Measurements from ENCODE around the gene NUBP1. TPM values are rescaled to one million over a fixed set of nuclear protein-coding genes. Genes with fewer than 3 reads are reported as not detected.

NUBP1 gene
- polyA plus RNA-seq, 2 of the 4 experiments (the other 2 are of a cell fraction), result 34.1 to 49.9 TPM

DNA sequence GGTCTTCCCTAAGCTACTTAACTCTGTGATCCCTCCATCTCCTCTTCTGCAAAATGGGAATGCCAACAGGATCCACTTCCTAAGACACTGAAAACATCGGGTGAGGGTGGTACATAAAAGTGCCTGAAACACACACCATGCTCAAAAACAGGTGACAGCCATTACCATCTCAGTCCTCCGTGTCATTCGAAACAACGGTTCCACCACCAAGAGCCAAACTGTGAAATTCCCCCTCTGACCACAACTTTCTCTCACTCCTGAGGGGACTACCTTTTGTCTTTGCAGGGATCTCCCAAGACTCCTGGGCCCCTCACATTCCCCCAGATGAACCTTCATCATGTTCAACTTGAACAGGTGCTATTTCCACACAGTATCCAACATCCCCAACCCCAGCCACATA is 37.0 kb downstream of the NUBP1 start:
- H3K4me2 ChIP-seq, result no peak overlapping the region
- FAIRE-seq (no peak), DNase-seq (ENCODE audit: low read depth in 1 of 2, low spot score in 1 of 2) (no peak), ATAC-seq (peak in 1 of 2 experiments; percentile 43; a peak in 1 of 6 replicates)
- H3K9me3 ChIP-seq, result no peaks in the 10 kb centered on the region
- CTCF ChIA-PET, result no interaction called here
- no peak overlapping the region for H3K27ac ChIP-seq
- TF ChIP-seq TFCP2L1 (CRISPR knock-in tag; IDR thresholded peaks at IDR 0.05) (no peak), PHF8 (IDR thresholded peaks at IDR 0.05; ENCODE audit: borderline replicate concordance, low read depth) (no peak), JUNB (IDR thresholded peaks at IDR 0.05) (no peak), HOXB5 (CRISPR knock-in tag; IDR thresholded peaks at IDR 0.05) (no peak), JUN (IDR thresholded peaks at IDR 0.05) (no peak), BCL3 (IDR thresholded peaks at IDR 0.05) (no peak), MYC (IDR thresholded peaks at IDR 0.05; ENCODE audit: borderline replicate concordance, low read length) (no peak), CBX2 (IDR thresholded peaks at IDR 0.05; ENCODE audit: borderline replicate concordance, low read depth) (no peak), SMC3 (IDR thresholded peaks at IDR 0.05) (no peak), CEBPB (IDR thresholded peaks at IDR 0.05) (no peak), EP300 (IDR thresholded peaks at IDR 0.05) (no peak), POLR2A (IDR thresholded peaks at IDR 0.05; ENCODE audit: low read length) (no peak), HOXB13 (CRISPR knock-in tag; IDR thresholded peaks at IDR 0.05; ENCODE audit: low read depth) (no peak), NPAS2 (CRISPR knock-in tag; IDR thresholded peaks at IDR 0.05; ENCODE audit: borderline replicate concordance) (no peak), ZC3H11A (IDR thresholded peaks at IDR 0.05) (no peak)
- 57% methylated on average over 4 of the region's 4 CpGs for WGBS (ENCODE audit: missing lambda C conversion rate)
- no peaks in the 10 kb centered on the region for H3K4me1 ChIP-seq
- no peak overlapping the region for H3K4me3 ChIP-seq
- POLR2A ChIA-PET, result no interaction called here

- H3K4me3 ChIP-seq, result no peak overlapping the region
- H3K9me3 ChIP-seq, result no peaks in the 10 kb centered on the region
- H3K27ac ChIP-seq, result no peak overlapping the region
- no peaks in the 10 kb centered on the region for H3K4me1 ChIP-seq
- WGBS (ENCODE audit: missing lambda C conversion rate), result 76% methylated on average over 2 of the region's 2 CpGs
- CTCF ChIA-PET, result no interaction called here
- POLR2A ChIA-PET, result no interaction called here
- TF ChIP-seq EHF (CRISPR knock-in tag; IDR thresholded peaks at IDR 0.05), result no peak
- TF ChIP-seq HES2 (IDR thresholded peaks at IDR 0.05), result no peak
- no peak for TF ChIP-seq CHD2 (IDR thresholded peaks at IDR 0.05; ENCODE audit: low read length, partially characterized antibody)
- no peak for TF ChIP-seq SREBF2 (IDR thresholded peaks at IDR 0.05)
- TF ChIP-seq, protein P1, sequence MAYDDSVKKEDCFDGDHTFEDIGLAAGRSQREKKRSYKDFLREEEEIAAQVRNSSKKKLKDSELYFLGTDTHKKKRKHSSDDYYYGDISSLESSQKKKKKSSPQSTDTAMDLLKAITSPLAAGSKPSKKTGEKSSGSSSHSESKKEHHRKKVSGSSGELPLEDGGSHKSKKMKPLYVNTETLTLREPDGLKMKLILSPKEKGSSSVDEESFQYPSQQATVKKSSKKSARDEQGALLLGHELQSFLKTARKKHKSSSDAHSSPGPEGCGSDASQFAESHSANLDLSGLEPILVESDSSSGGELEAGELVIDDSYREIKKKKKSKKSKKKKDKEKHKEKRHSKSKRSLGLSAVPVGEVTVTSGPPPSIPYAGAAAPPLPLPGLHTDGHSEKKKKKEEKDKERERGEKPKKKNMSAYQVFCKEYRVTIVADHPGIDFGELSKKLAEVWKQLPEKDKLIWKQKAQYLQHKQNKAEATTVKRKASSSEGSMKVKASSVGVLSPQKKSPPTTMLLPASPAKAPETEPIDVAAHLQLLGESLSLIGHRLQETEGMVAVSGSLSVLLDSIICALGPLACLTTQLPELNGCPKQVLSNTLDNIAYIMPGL (CRISPR knock-in tag; IDR thresholded peaks at IDR 0.05; ENCODE audit: borderline replicate concordance), result no peak
- no peak for TF ChIP-seq FOSL2 (IDR thresholded peaks at IDR 0.05)
- TF ChIP-seq FOSL2 (CRISPR knock-in tag; IDR thresholded peaks at IDR 0.05), result no peak
- TF ChIP-seq USF2 (IDR thresholded peaks at IDR 0.05), result no peak
- TF ChIP-seq NR3C1 (IDR thresholded peaks at IDR 0.05), result no peak
- TF ChIP-seq EP300 (IDR thresholded peaks at IDR 0.05), result no peak
- TF ChIP-seq FOXS1 (CRISPR knock-in tag; IDR thresholded peaks at IDR 0.05), result no peak
- TF ChIP-seq PHF8 (IDR thresholded peaks at IDR 0.05; ENCODE audit: borderline replicate concordance, low read depth), result no peak
- no peak for ATAC-seq
- DNase-seq (ENCODE audit: low read depth in 1 of 2, low spot score in 1 of 2), result no peak
- FAIRE-seq, result no peak
- no peak overlapping the region for H3K4me2 ChIP-seq
Observed at GRCh38 chr16:10782628-10783027, 39.0 kb downstream of the NUBP1 start.

All from A549 (cell line).